H1 (cell line): ENCODE measurements around the gene KRTAP6-1. TPM values are rescaled to one million over a fixed set of nuclear protein-coding genes. Genes with fewer than 3 reads are reported as not detected.

Experiments
- CTCF ChIA-PET: fragments of 300-600 bp; sonication (Branson Sonifier 250); formaldehyde crosslinking; loops from one replicate; lab custom pipeline; 2021; ENCODE audit not compliant: partially characterized antibody; lab: Charles Lee
- POLR2A ChIA-PET: fragments of 300-600 bp; sonication (Branson Sonifier 250); formaldehyde crosslinking; loops from one replicate; lab custom pipeline; 2021; ENCODE audit warnings: inconsistent platforms; ENCODE audit not compliant: partially characterized antibody; lab: Charles Lee
- DNase-seq, 2 experiments: peaks; one replicate each; pipeline versions ENCODE4 v3.0.0 to v3.0.0-alpha.2; 2010 to 2022; ENCODE audit warnings: low spot score in 2 of 2, low read depth in 1 of 2, mixed read lengths in 1 of 2
- FAIRE-seq: peaks from 2 replicates; lab custom pipeline; 2011; peaks lifted over from hg19 to GRCh38; lab: Jason Lieb, UNC
- H2AFZ ChIP-seq: 2 replicates; pipeline ENCODE4 v1.8.1; 2012; ENCODE audit warnings: low read length, inconsistent platforms
- H2AK5ac ChIP-seq: 2 replicates; pipeline ENCODE4 v1.6.1; 2013; ENCODE audit warnings: low read depth, low read length
- H2BK120ac ChIP-seq: replicated peaks from 2 replicates; pipeline ENCODE3; 2013; ENCODE audit warnings: low read depth, low read length, inconsistent platforms
- H2BK12ac ChIP-seq: 2 replicates; pipeline ENCODE4 v1.6.1; 2013; ENCODE audit warnings: low read depth, low read length
- H2BK15ac ChIP-seq: 2 replicates; pipeline ENCODE4 v1.6.1; 2013; ENCODE audit warnings: low read length
- H2BK20ac ChIP-seq: 2 replicates; pipeline ENCODE4 v1.6.1; 2013; ENCODE audit warnings: low read length
- H2BK5ac ChIP-seq: 2 replicates; pipeline ENCODE4 v1.6.1; 2013; ENCODE audit warnings: low read depth, low read length
- H3K14ac ChIP-seq: 2 replicates; pipeline ENCODE4 v1.6.1; 2013; ENCODE audit warnings: inconsistent platforms; ENCODE audit not compliant: insufficient read length
- H3K18ac ChIP-seq: 2 replicates; pipeline ENCODE4 v1.6.1; 2013; ENCODE audit warnings: low read length; ENCODE audit errors: extremely low read depth
- H3K23ac ChIP-seq: 2 replicates; pipeline ENCODE4 v1.6.1; 2013; ENCODE audit warnings: inconsistent platforms; ENCODE audit not compliant: insufficient read length
- H3K23me2 ChIP-seq: 2 replicates; pipeline ENCODE4 v1.6.1; 2013; ENCODE audit warnings: low read depth, low read length
- H3K27ac ChIP-seq: 2 replicates; pipeline ENCODE4 v1.6.1; 2011; ENCODE audit warnings: low read depth, low read length, inconsistent platforms
- H3K27me3 ChIP-seq, 4 experiments: replicated peaks in 1 of 4; 1 replicate in 1 of 4; 2 replicates in 3 of 4; pipeline versions ENCODE4 v1.6.1 to v1.8.1; 2011 to 2013; ENCODE audit warnings: low read length in 3 of 4, mild to moderate bottlenecking in 3 of 4, inconsistent platforms in 2 of 4, mixed read lengths in 2 of 4, moderate library complexity in 1 of 4; ENCODE audit not compliant: control insufficient read depth in 3 of 4, insufficient read depth in 3 of 4; ENCODE audit errors: extremely low read depth in 1 of 4
- H3K36me3 ChIP-seq, 4 experiments: 2 replicates each; pipeline versions ENCODE4 v1.6.1 to v1.8.1; 2011 to 2013; ENCODE audit warnings: mild to moderate bottlenecking in 4 of 4, low read length in 3 of 4, moderate library complexity in 2 of 4, control low read depth in 1 of 4, inconsistent platforms in 1 of 4; ENCODE audit not compliant: insufficient read depth in 4 of 4, control insufficient read depth in 2 of 4
- H3K4ac ChIP-seq: replicated peaks from 2 replicates; pipeline ENCODE3; 2013; ENCODE audit warnings: low read length, low read depth, mixed read lengths, inconsistent platforms; ENCODE audit not compliant: insufficient read length
- H3K4me1 ChIP-seq, 4 experiments: replicated peaks in 1 of 4; 1 replicate in 1 of 4; 2 replicates in 3 of 4; pipeline versions ENCODE4 v1.6.1 to v1.8.1; 2011 to 2013; ENCODE audit warnings: low read length in 3 of 4, inconsistent platforms in 2 of 4, mixed read lengths in 1 of 4; ENCODE audit not compliant: insufficient read depth in 4 of 4, control insufficient read depth in 3 of 4
- H3K4me2 ChIP-seq, 2 experiments: 2 replicates each; pipeline versions ENCODE4 v1.6.1 to v1.8.1; 2011 to 2013; ENCODE audit warnings: low read depth in 2 of 2, low read length in 2 of 2, control low read depth in 1 of 2, inconsistent platforms in 1 of 2, mild to moderate bottlenecking in 1 of 2; ENCODE audit not compliant: insufficient read depth in 1 of 2
- H3K4me3 ChIP-seq, 4 experiments: fragments of 200-600, 300-600 bp in 1 of 4; sonication (generic), shearing (Covaris generic), sonication (Bioruptor Twin) in 1 of 4; 2 replicates each; pipeline versions ENCODE4 v1.5.1 to v1.8.1; 2011 to 2016; ENCODE audit warnings: low read length in 4 of 4, low read depth in 3 of 4, control low read depth in 2 of 4, inconsistent platforms in 2 of 4, mild to moderate bottlenecking in 2 of 4, mixed read lengths in 1 of 4, moderate library complexity in 1 of 4; ENCODE audit not compliant: insufficient read depth in 2 of 4; ENCODE audit errors: extremely low read depth in 1 of 4
- H3K56ac ChIP-seq: replicated peaks from 2 replicates; pipeline ENCODE3; 2013; ENCODE audit warnings: low read depth, mild to moderate bottlenecking, mixed read lengths, low read length, inconsistent platforms; ENCODE audit not compliant: insufficient read length
- H3K79me1 ChIP-seq: 2 replicates; pipeline ENCODE4 v1.6.1; 2013; ENCODE audit warnings: low read depth, low read length, control low read depth
- H3K79me2 ChIP-seq, 2 experiments: 2 replicates each; pipeline versions ENCODE4 v1.6.1 to v1.8.1; 2012 to 2013; ENCODE audit warnings: low read length in 2 of 2, mild to moderate bottlenecking in 2 of 2, inconsistent platforms in 1 of 2; ENCODE audit not compliant: insufficient read depth in 2 of 2, control insufficient read depth in 1 of 2
- H3K9ac ChIP-seq, 4 experiments: replicated peaks in 1 of 4; 1 replicate in 1 of 4; 2 replicates in 3 of 4; pipeline versions ENCODE4 v1.6.1 to v1.8.1; 2011 to 2013; ENCODE audit warnings: low read depth in 3 of 4, low read length in 3 of 4, control low read depth in 2 of 4, mild to moderate bottlenecking in 2 of 4, moderate library complexity in 2 of 4, inconsistent platforms in 1 of 4; ENCODE audit errors: extremely low read depth in 1 of 4
- H3K9me3 ChIP-seq, 2 experiments: 2 replicates each; pipeline versions ENCODE4 v1.6.1 to v1.8.1; 2012 to 2013; ENCODE audit warnings: mild to moderate bottlenecking in 2 of 2, moderate library complexity in 2 of 2, control low read depth in 1 of 2, inconsistent platforms in 1 of 2, low read depth in 1 of 2, low read length in 1 of 2, mixed read lengths in 1 of 2; ENCODE audit not compliant: insufficient read depth in 2 of 2
- H4K20me1 ChIP-seq, 2 experiments: replicated peaks in 1 of 2; 2 replicates each; pipeline versions ENCODE3 to v1.8.1; 2011 to 2013; ENCODE audit warnings: inconsistent platforms in 2 of 2, low read length in 2 of 2, mild to moderate bottlenecking in 1 of 2; ENCODE audit not compliant: insufficient read depth in 2 of 2, control insufficient read depth in 1 of 2
- H4K5ac ChIP-seq: 2 replicates; pipeline ENCODE4 v1.6.1; 2013; ENCODE audit warnings: low read length, low read depth, mixed read lengths, inconsistent platforms; ENCODE audit not compliant: insufficient read length
- H4K8ac ChIP-seq: 2 replicates; pipeline ENCODE4 v1.8.0; 2013; ENCODE audit warnings: mild to moderate bottlenecking, moderate library complexity, low read length, inconsistent platforms; ENCODE audit not compliant: insufficient read depth; ENCODE audit errors: extremely low read depth
- H4K91ac ChIP-seq: replicated peaks from 2 replicates; pipeline ENCODE3; 2013; ENCODE audit warnings: low read length, mixed read lengths, inconsistent platforms; ENCODE audit not compliant: insufficient read length
- ASH2L ChIP-seq: fragments of 200-600, 300-600 bp; sonication (generic); IDR thresholded peaks from one replicate; pipeline ENCODE4 v1.7.1; 2017; ENCODE audit warnings: low read length
- CBX5 ChIP-seq: fragments of 300-800, 300-1000 bp; sonication (generic); IDR thresholded peaks from 2 replicates; pipeline ENCODE4 v1.7.1; 2016; ENCODE audit warnings: antibody characterized with exemption, low read length, low read depth
- CBX8 ChIP-seq: fragments of 300-800, 300-1000 bp; sonication (generic); IDR thresholded peaks from 2 replicates; pipeline ENCODE4 v1.7.1; 2016; ENCODE audit warnings: low read depth, low read length, borderline replicate concordance
- CTBP2 ChIP-seq: IDR thresholded peaks from 2 replicates; pipeline ENCODE4 v1.7.0; 2011; ENCODE audit warnings: borderline replicate concordance, mild to moderate bottlenecking, moderate library complexity, mixed read lengths, low read length; ENCODE audit not compliant: insufficient read depth, insufficient read length
- EZH2 ChIP-seq: fragments of 200-600 bp; sonication (generic); IDR thresholded peaks from 2 replicates; pipeline ENCODE4 v1.7.1; 2012; ENCODE audit warnings: low read depth, mild to moderate bottlenecking, moderate library complexity, low read length, inconsistent platforms; ENCODE audit not compliant: severe bottlenecking
- KDM4A ChIP-seq: IDR thresholded peaks from one replicate; pipeline ENCODE4 v1.7.1; 2012; ENCODE audit warnings: low read depth, mild to moderate bottlenecking, moderate library complexity, low read length, inconsistent platforms; ENCODE audit not compliant: severe bottlenecking
- NRF1 ChIP-seq: IDR thresholded peaks from 2 replicates; pipeline ENCODE4 v1.6.1; 2011; ENCODE audit warnings: mild to moderate bottlenecking, low read depth, low read length, improper control_type of control experiment
- RBBP5 ChIP-seq: IDR thresholded peaks from 2 replicates; pipeline ENCODE4 v1.7.1; 2012; ENCODE audit warnings: low read depth, mild to moderate bottlenecking, inconsistent platforms, low read length, moderate library complexity, borderline replicate concordance
- RFX5 ChIP-seq: IDR thresholded peaks from 2 replicates; pipeline ENCODE4 v1.6.1; 2011; ENCODE audit warnings: low read depth, low read length, improper control_type of control experiment, borderline replicate concordance
- SIX5 ChIP-seq: IDR thresholded peaks from 2 replicates; pipeline ENCODE4 v1.6.1; 2011; ENCODE audit warnings: mild to moderate bottlenecking, low read depth, low read length
- TEAD4 ChIP-seq: IDR thresholded peaks from 2 replicates; pipeline ENCODE4 v1.6.1; 2012; ENCODE audit warnings: low read depth, low read length, inconsistent platforms, mixed read lengths
- WGBS, 2 experiments: shearing (Covaris generic) in 1 of 2; methylation state at CpG; one replicate each; pipeline versions ENCODE4 v1.1.6 to v1.1.7; 2013 to 2015; ENCODE audit warnings: low lambda C conversion rate in 2 of 2, mixed read lengths in 2 of 2, inconsistent platforms in 1 of 2, low coverage in 1 of 2, missing lambda C conversion rate in 1 of 2; ENCODE audit not compliant: insufficient replicate concordance in 2 of 2, insufficient coverage in 1 of 2, insufficient read length in 1 of 2; ENCODE audit errors: extremely low coverage in 1 of 2, missing lambda C conversion rate in 1 of 2; 5-methylcytosine and 5-hydroxymethylcytosine counted together
- polyA plus RNA-seq, 7 experiments: library from polyadenylated mRNA; depleted of rRNA in 3 of 7; stranded (reverse) in 5 of 7; unstranded in 2 of 7; fragments of >200 nt in 5 of 7; fragments of 200-250 nt in 2 of 7; gene quantifications; 1 replicate in 5 of 7; 2 replicates in 1 of 7; 4 replicates in 1 of 7; pipeline versions ENCODE4 v1.2.1 to v1.2.3, GENCODE V29; 2011 to 2013; ENCODE audit warnings: missing spikeins in 2 of 7, mixed read lengths in 2 of 7
- total RNA-seq: library from RNA; stranded (reverse); fragmentation: NEBNext Ultra II Directional; extraction: Animal tissue kit (Norgen Biotek cat#: 25700); gene quantifications from 2 replicates; pipeline ENCODE4 v1.2.1, GENCODE V29; 2021
- TF ChIP-seq, protein P1 (sequence below): IDR thresholded peaks from 2 replicates; pipeline ENCODE4 v1.6.1; 2012; ENCODE audit warnings: low read length, inconsistent platforms

KRTAP6-1 gene
- total and polyA plus RNA-seq, 2 of the 8 experiments (the other 6 are each of a cell fraction or from before 2014, with no cell fraction given) = not detected

DNA sequence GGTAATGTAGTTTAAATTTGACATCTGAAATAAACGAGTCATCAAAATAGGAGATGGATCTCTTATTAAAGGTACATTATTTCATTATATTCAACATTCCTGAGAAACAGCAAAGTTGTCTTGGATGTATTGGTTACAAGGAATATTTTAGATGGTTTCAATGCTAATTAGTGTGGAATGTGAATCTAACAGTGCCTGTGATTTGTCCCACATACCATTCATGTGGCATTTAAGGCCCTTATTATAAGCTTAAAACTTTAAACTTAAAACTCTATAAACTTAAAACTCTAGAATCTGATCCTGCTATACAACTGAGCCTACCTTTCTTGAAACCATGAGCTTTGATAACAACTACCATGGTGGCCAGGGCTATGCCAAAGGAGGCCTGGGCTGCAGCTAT lies 12.9 kb downstream of the KRTAP6-1 start, which contains the start of gene KRTAP22-1:
Gene KRTAP22-1 (plus strand): TSS at position 301 of the 400 bp plus-strand sequence.
- H3K23ac ChIP-seq = no peak within 1 kb of the TSS
- WGBS, 2 experiments = 0% methylated on average over 1 of the region's 1 CpG; no CpG with 5 or more reads in 1 of the 2 experiments
- no peak within 1 kb of the TSS for H3K27ac ChIP-seq
- CTCF ChIA-PET = interaction anchor here (0.7 kb wide), 1 partner anchor 655 kb away, joined by 3 read pairs; no protein-coding TSS in a partner anchor
- no peak within 1 kb of the TSS for H4K91ac ChIP-seq
- H2BK120ac ChIP-seq = no peak within 1 kb of the TSS
- H4K5ac ChIP-seq = no peak within 1 kb of the TSS
- H4K8ac ChIP-seq = no peak within 1 kb of the TSS
- H3K9ac ChIP-seq = no peak within 1 kb of the TSS
- H3K18ac ChIP-seq = no peak within 1 kb of the TSS
- no peak within 1 kb of the TSS for H2AK5ac ChIP-seq
- no peaks in the 10 kb centered on the region for H4K20me1 ChIP-seq
- FAIRE-seq (no peak), DNase-seq (no peak)
- no peak within 1 kb of the TSS for H2BK20ac ChIP-seq
- H3K9me3 ChIP-seq = no peaks in the 10 kb centered on the region
- H2BK15ac ChIP-seq = no peak within 1 kb of the TSS
- no peak within 1 kb of the TSS for H3K4me2 ChIP-seq
- H3K79me1 ChIP-seq = no peaks in the 10 kb centered on the region
- no peaks in the 10 kb centered on the region for H3K27me3 ChIP-seq
- H3K4me1 ChIP-seq = no peaks in the 10 kb centered on the region
- no peak within 1 kb of the TSS for H2AFZ ChIP-seq
- H3K4me3 ChIP-seq = no peak within 1 kb of the TSS
- no peaks in the 10 kb centered on the region for H3K79me2 ChIP-seq
- H3K4ac ChIP-seq = no peak within 1 kb of the TSS
- no peak within 1 kb of the TSS for H2BK5ac ChIP-seq
- no peak within 1 kb of the TSS for H3K56ac ChIP-seq
- no peak within 1 kb of the TSS for H3K14ac ChIP-seq
- no peaks in the 10 kb centered on the region for H3K36me3 ChIP-seq
- POLR2A ChIA-PET = no interaction called here
- no peak within 1 kb of the TSS for H2BK12ac ChIP-seq
- H3K23me2 ChIP-seq = no peaks in the 10 kb centered on the region
- TF ChIP-seq, protein P1, sequence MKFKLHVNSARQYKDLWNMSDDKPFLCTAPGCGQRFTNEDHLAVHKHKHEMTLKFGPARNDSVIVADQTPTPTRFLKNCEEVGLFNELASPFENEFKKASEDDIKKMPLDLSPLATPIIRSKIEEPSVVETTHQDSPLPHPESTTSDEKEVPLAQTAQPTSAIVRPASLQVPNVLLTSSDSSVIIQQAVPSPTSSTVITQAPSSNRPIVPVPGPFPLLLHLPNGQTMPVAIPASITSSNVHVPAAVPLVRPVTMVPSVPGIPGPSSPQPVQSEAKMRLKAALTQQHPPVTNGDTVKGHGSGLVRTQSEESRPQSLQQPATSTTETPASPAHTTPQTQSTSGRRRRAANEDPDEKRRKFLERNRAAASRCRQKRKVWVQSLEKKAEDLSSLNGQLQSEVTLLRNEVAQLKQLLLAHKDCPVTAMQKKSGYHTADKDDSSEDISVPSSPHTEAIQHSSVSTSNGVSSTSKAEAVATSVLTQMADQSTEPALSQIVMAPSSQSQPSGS = no peak
- no peak for TF ChIP-seq RFX5
- no peak for TF ChIP-seq RBBP5
- no peak for TF ChIP-seq TEAD4
- no peak for TF ChIP-seq NRF1
- no peak for TF ChIP-seq CTBP2
- no peak for TF ChIP-seq CBX8
- no peak for TF ChIP-seq ASH2L
- no peak for TF ChIP-seq SIX5
- no peak for TF ChIP-seq EZH2
- TF ChIP-seq KDM4A = no peak
- TF ChIP-seq CBX5 = no peak
